ENCODE results near the gene EPB41L3. TPM values are rescaled to one million over a fixed set of nuclear protein-coding genes. Genes with fewer than 3 reads are reported as not detected.

Gene EPB41L3
- total RNA-seq, 2 donors from 2014 or later, result 37.4 to 77.2 TPM

- H3K9me3 ChIP-seq, result no peaks in the 10 kb centered on the region
- no peak for ATAC-seq (ENCODE audit: insufficient number of reproducible peaks, low FRiP score, low read depth)
- TF ChIP-seq CTCF (IDR thresholded peaks at IDR 0.05), result no peak
Measured at GRCh38 chr18:5434425-5434824, 109.4 kb downstream of the EPB41L3 start.

GRCh38 chr18:5431836-5432575 lies 111.8 kb downstream of the EPB41L3 start:
- ATAC-seq (ENCODE audit: insufficient number of reproducible peaks, low FRiP score, low read depth), result no peak
- Histone ChIP-seq H3K27ac (no peak overlapping the region), H3K27me3 (replicated peaks; ENCODE audit: insufficient read depth) (no peaks in the 10 kb centered on the region), H3K4me3 (no peak overlapping the region), H3K36me3 (no peaks in the 10 kb centered on the region), H3K4me1 (ENCODE audit: control insufficient read depth in 1 of 2, low read depth in 2 of 2) (no peaks in the 10 kb centered on the region), H3K9me3 (no peaks in the 10 kb centered on the region)
- TF ChIP-seq CTCF (IDR thresholded peaks at IDR 0.05), result no peak
- no peak for DNase-seq (ENCODE audit: low spot score)

More at GRCh38 chr18:5434425-5434824, 109.4 kb downstream of the EPB41L3 start:
- H3K4me3 ChIP-seq, result no peak overlapping the region
- DNase-seq (ENCODE audit: low spot score), result no peak
- H3K27ac ChIP-seq, result no peak overlapping the region
- no peaks in the 10 kb centered on the region for H3K36me3 ChIP-seq
- H3K27me3 ChIP-seq (replicated peaks; ENCODE audit: insufficient read depth), result no peaks in the 10 kb centered on the region
- H3K4me1 ChIP-seq (ENCODE audit: control insufficient read depth in 1 of 2, low read depth in 2 of 2), result no peaks in the 10 kb centered on the region

DNA sequence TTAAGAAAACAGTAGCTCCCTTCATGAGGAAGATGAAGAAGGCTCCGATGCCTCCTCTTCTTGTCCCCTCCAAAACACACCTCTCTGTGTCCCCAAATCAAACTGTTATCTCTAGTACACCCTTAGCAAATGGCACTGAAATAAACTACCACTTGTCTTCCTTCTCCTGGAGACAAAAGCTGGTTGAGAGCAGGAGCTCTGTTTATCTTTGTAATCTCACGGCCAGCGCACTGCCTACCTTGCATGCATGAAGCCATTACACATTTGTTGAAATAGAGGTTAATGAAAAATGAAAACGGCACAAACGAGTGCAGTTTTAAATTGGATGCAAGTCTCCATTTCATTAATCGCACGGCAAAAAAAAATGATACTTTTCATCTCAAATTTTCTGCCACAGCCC lies 113.7 kb downstream of the EPB41L3 start:
- Histone ChIP-seq H3K4me3 (no peak overlapping the region), H3K9me3 (no peaks in the 10 kb centered on the region), H3K27ac (no peak overlapping the region), H3K27me3 (replicated peaks; ENCODE audit: insufficient read depth) (no peaks in the 10 kb centered on the region), H3K4me1 (ENCODE audit: control insufficient read depth in 1 of 2, low read depth in 2 of 2) (no peaks in the 10 kb centered on the region), H3K36me3 (no peaks in the 10 kb centered on the region)
- no peak for TF ChIP-seq CTCF (IDR thresholded peaks at IDR 0.05)
- no peak for DNase-seq (ENCODE audit: low spot score)
- no peak for ATAC-seq (ENCODE audit: insufficient number of reproducible peaks, low FRiP score, low read depth)

DNA sequence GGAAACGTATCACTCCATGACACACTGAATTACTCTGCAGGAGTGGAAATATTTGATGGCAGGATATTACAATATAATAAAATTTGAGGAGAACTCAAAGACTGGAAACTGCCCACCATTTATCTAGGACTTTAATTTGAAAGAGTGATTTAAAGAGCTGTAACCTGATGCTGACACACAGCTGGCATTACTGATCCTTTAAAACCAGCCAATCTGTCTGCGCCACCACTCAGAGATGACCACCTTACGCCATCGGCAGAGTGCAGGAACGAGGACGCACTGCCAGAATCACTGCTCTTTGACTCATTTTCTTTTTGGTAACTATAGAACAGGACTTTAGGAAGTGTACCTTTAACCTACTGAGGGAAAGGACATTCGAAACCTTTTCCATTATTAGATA lies 114.1 kb downstream of the EPB41L3 start:
- H3K9me3 ChIP-seq, result no peaks in the 10 kb centered on the region
- H3K27ac ChIP-seq, result no peak overlapping the region
- no peaks in the 10 kb centered on the region for H3K36me3 ChIP-seq
- TF ChIP-seq CTCF (IDR thresholded peaks at IDR 0.05), result no peak
- H3K4me3 ChIP-seq, result no peak overlapping the region
- H3K27me3 ChIP-seq (replicated peaks; ENCODE audit: insufficient read depth), result no peaks in the 10 kb centered on the region
- no peak for ATAC-seq (ENCODE audit: insufficient number of reproducible peaks, low FRiP score, low read depth)
- no peak for DNase-seq (ENCODE audit: low spot score)
- no peaks in the 10 kb centered on the region for H3K4me1 ChIP-seq (ENCODE audit: control insufficient read depth in 1 of 2, low read depth in 2 of 2)

DNA sequence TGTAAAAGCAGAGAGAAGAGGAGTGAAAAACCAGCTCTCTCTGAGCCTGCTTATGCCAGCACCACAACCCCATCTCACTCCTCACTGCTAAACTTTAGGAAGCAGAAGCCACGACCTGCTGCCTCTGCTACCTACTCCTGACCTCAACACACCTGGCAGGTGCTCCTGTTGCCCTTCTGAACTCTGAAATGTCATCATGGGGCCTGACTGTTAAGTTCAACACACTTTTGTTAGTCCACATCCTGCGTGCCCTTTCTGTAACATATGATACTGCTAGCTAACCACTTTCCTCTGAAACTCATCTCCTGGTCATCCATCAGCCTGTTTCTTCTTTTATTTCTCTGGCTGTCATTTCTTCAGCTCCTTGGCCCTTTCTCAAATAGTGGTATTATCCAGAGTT lies 118.1 kb downstream of the EPB41L3 start:
- no peak overlapping the region for H3K27ac ChIP-seq
- no peak for TF ChIP-seq CTCF (IDR thresholded peaks at IDR 0.05)
- H3K4me1 ChIP-seq (ENCODE audit: control insufficient read depth in 1 of 2, low read depth in 2 of 2), result no peaks in the 10 kb centered on the region
- H3K36me3 ChIP-seq, result no peaks in the 10 kb centered on the region
- no peak for DNase-seq (ENCODE audit: low spot score)
- H3K4me3 ChIP-seq, result no peak overlapping the region
- no peak for ATAC-seq (ENCODE audit: insufficient number of reproducible peaks, low FRiP score, low read depth)
- no peaks in the 10 kb centered on the region for H3K27me3 ChIP-seq (replicated peaks; ENCODE audit: insufficient read depth)
- H3K9me3 ChIP-seq, result no peaks in the 10 kb centered on the region

Data from thoracic aorta (tissue), 2 donors.